ENCODE results near the gene IL17D.
"Not testable (repeated sequence)": the region's sequence is repeated elsewhere in the genome, so short reads cannot be mapped to it uniquely, and the experiment has no call there.

IL17D gene

GRCh38 chr13:20721058-20721453 lies 17.6 kb downstream of the IL17D start:
- no peak for DNase-seq

DNA sequence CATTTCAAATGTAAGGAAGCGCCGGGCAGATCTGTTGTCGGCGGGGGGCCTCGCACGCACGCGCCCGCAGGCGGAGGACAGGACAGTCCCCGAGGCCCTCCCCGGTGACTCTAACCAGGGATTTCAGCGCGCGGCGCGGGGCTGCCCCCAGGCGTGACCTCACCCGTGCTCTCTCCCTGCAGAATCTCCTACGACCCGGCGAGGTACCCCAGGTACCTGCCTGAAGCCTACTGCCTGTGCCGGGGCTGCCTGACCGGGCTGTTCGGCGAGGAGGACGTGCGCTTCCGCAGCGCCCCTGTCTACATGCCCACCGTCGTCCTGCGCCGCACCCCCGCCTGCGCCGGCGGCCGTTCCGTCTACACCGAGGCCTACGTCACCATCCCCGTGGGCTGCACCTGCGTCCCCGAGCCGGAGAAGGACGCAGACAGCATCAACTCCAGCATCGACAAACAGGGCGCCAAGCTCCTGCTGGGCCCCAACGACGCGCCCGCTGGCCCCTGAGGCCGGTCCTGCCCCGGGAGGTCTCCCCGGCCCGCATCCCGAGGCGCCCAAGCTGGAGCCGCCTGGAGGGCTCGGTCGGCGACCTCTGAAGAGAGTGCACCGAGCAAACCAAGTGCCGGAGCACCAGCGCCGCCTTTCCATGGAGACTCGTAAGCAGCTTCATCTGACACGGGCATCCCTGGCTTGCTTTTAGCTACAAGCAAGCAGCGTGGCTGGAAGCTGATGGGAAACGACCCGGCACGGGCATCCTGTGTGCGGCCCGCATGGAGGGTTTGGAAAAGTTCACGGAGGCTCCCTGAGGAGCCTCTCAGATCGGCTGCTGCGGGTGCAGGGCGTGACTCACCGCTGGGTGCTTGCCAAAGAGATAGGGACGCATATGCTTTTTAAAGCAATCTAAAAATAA lies 18.2 kb downstream of the IL17D start:
- DNase-seq, result peak; percentile 9

- no peak for DNase-seq
Observed at GRCh38 chr13:20727856-20728255, 24.4 kb downstream of the IL17D start.

DNA sequence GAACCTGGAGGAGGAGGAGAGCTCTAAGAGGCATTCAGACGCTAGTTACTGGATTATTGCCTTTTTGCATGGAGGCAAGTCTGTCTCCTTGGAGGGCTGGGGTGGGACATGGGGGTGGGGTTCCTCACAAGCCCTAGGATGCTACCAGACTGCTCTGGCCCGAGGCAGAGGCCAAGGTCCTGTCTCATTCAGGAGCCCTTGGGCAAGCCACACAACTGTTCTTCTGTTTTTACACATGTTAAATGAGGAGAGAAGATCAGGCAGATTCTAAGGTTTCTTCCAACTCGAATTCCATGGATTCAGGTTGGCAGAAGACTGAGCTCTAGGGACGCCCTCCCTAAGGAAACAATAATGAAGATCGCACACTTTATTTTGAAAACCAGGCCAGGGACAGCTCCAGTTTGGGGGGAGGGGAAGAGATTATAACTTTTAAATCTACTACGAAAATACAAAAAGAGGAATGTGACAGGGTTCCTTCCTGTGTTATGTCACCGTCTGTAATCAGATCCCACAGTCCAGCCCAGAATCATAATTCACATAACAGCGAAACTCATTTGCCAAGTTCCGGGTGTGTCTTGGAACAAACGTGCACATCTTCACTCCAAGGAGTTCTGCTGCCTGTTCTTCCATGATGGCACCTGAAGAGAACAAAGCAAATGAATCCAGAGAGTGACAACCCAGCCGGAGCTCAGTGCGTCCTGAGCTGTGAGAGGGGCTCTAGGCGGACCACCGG lies 25.2 kb downstream of the IL17D start:
- no peak for DNase-seq

DNA sequence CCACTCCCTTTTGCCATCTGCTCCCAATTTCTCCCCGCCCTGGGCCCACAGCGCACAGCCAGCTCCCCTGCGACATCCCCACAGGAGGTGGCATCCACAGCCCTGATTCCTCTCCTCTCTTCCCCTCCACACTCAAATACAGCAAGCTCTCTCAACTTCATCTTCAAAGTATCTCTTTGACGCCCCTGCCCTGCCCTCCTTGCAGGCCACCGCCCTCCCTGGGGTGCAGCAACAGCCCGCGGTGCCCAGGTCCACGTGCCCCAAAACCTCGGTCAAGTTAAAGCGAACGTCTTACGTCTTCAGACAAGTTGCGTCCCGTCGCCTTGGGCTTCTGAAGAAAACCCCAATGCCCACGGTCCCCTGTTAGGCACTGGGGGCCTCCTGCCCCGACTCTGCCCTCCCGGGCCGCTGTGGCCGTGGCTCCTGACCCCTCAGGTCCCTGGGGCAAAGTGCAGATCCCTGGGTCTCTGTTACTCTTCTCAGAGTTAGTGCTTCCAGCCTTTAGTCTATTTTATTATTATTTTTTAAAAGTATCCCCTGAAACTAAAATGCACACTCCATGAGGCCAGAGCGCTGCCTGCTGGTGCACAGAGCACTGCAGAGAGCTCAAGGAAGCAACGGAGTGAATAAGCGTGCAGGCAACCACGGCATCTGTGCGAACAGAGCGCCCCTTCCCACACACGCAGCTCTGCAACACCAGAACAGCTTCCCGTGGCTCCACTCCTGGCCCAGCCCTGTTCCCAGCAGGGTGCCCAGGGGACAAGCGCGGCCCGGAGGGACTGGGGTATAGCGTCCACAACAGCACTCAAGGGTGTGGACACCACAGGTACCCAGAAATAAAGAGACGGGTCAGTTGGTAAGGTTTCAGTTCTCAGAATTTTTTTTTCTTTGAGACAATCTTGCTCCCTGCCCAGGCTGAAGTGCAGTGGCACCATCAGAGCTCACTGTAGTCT lies 26.4 kb downstream of the IL17D start:
- DNase-seq, result no peak

DNA sequence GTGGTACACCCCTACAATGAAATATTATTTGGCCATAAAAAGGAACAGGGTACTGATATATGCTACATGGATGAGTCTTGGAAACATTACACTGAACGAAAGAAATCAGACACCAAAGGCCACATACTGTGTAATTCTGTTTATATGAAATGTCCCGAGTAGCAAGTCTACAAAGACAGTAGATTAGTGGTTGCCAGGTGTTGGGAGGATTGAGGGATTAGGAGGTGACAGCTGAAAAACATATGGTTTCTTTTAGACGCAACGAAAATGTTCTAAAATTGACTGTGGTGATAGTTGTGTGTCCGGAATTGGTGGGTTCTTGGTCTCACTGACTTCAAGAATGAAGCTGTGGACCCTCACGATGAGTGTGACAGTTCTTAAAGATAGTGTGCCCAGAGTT lies 35.1 kb downstream of the IL17D start:
- DNase-seq, result no peak

DNA sequence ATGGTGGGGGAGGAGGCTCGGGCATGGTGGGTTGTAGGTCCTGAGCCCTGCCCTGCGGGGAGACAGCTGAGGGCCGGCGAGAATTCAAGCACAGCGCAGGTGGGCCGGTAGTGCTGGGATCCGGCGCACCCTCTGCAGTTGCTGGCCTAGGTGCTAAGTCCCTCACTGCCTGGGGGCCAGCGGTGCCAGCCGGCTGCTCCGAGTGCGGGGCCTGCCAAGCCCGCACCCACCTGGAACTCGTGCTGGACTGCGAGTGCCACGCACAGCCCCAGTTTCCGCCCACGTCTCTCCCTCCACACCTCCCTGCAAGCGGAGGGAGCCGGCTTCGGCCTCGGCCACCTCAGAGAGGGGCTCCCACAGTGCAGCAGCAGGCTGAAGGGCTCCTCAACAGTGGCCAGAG lies 36.5 kb downstream of the IL17D start:
- no peak for DNase-seq

DNA sequence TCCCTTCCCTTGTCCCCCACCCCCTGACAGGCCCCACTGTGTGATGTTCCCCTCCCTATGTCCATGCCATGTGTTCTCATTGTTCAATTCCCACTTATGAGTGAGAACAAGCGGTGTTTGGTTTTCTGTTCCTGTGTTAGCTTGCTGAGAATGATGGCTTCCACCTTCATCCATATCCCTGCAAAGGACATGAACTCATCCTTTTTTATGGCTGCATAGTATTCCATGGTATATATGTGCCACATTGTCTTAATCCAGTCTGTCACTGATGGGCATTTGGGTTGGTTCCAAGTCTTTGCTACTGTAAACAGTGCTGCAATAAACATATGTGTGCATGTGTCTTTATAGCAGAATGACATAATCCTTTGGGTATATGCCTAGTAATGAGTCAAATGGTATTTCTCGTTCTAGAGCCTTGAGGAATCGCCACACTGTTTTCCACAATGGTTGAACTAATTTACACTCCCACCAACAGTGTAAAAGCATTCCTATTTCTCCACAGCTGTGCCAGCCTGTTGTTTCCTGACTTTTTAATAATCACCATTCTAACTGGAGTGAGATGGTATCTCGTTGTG lies 40.4 kb downstream of the IL17D start:
- DNase-seq, result not testable (repeated sequence)

DNA sequence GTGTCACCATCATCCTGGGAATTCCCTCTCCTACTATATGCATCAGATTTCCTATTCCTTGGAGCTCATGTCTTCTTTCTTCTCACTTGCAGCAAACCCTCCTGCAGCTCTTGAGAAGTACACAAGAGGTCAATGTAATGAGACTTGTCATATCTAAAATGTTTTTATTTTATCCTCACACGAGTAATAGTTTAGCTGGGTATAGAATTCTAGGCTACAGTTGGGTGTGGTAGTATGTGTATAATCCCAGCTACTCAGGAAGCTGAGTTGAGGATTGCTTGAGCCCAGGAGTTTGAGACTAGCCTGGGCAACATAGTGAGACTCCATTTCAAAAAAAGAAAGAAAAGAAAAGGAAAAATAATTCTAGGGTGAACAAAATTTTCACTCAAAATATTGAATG lies 45.9 kb downstream of the IL17D start:
- no peak for DNase-seq

DNA sequence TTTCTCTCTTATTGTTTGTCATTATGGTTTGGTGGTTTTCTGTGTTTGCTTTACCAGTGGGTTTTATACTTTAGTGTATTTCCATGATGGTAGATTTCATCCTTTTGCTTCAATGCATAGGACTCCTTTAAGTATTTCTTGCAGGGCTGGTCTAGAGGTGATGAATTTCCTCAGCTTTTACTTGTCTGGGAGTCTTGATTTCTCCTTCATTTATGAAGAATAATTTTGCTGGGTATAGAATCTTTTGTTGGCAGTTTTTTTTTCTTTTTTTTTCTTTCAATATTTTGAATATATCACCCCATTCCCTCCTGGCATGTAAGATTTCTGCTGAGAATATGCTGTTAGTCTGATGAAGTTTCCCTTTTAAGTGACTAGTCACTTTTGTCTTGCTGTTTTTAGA lies 50.5 kb downstream of the IL17D start:
- DNase-seq, result no peak

GRCh38 chr13:20760872-20761271 lies 57.4 kb downstream of the IL17D start:
- DNase-seq, result no peak

- DNase-seq, result no peak
Observed at GRCh38 chr13:20767309-20767943, 63.9 kb downstream of the IL17D start.

DNA sequence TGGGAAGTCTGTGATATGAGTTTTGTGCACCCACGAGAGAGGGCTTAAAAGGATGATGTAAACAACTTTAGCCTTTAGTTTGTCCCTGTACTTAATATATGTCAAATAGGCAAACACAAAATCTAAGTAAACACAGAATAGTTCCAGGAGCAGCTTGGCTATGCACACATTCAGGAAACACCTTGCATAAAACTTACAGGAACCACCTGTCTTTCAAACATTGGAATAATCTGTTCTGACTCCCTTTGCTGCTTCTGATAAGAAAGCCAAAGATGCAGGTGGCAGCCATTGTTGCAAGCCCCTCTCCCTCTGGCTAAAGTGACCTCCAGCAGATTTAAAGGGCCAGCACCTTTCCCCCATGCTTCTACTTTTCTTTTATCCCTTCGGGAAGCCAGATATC lies 65.6 kb downstream of the IL17D start:
- DNase-seq, result no peak

DNA sequence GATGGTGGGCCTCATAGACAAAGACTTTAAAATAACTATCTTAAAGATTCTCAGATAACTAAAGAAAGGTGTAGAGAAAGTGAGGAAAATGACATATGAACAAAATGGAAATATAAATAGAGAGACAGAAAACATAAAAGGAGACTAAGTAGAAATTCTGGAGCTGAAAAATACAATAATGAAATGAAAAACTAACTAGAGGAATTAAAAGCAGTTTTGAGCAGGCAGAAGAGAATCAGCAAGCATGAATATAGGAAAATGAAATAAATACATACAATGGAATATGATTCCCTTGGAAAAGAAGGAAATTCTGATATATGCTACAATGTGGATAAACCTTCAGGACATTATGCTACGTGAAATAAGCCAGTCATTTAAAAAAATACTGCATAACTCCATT lies 66.3 kb downstream of the IL17D start:
- no peak for DNase-seq

All from activated CD4-positive, alpha-beta T cell treated with anti-CD3 and anti-CD28 coated beads, Interleukin-10, Interleukin-2, amounts not matched to agents 100 ng/mL and 50 ng/mL, durations not matched to agents 16 hours and 8 hours (primary cell).